ENCODE measurements around the gene REPIN1.
A peak's percentile ranks its signal among the peaks of the same experiment; 100 is the strongest.

Gene REPIN1

DNA sequence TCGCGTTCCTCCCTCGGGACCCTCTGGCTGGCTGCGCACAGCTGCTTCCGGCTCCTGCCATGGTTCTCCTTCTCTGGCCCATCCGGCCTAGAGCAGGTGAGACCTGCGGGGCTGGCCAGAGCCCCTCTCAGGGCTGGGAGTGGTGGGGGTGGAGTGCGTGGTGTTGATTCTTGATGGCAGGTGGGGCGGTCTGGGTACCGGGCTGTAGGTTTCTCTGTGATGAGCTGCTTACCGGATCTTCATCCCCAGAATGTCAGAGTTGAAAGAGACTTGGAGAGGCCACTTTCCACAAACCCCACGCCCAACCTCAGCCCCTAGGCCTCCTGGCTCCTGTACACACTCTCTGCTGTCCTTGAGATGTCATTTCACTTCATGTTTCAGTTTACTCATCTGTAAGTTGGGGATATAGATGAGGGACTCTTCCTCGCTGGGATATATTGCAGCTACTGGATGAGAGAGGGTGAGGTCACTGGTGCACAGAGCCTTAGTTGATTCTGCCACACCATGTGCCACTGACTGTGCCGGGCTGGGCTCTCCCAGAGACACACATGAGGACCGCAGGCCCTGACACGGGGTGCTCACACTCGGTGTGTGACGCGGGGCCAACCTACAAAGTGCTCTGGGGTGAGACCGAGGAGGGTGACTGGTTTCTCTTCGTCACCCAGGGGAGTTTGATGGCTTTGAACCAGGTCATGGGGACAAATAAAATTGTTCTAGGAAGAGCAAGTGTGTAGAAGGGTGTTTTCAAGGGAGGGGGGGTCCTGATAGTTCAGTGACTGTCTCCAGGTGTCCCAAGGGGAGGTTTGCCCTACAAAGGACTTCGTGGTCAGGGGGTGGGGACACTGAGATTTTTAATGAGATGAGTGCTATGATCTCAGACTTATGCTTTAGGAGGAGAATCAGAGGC lies 40.0 kb downstream of the REPIN1 start:
- DNase-seq, result no peak

DNA sequence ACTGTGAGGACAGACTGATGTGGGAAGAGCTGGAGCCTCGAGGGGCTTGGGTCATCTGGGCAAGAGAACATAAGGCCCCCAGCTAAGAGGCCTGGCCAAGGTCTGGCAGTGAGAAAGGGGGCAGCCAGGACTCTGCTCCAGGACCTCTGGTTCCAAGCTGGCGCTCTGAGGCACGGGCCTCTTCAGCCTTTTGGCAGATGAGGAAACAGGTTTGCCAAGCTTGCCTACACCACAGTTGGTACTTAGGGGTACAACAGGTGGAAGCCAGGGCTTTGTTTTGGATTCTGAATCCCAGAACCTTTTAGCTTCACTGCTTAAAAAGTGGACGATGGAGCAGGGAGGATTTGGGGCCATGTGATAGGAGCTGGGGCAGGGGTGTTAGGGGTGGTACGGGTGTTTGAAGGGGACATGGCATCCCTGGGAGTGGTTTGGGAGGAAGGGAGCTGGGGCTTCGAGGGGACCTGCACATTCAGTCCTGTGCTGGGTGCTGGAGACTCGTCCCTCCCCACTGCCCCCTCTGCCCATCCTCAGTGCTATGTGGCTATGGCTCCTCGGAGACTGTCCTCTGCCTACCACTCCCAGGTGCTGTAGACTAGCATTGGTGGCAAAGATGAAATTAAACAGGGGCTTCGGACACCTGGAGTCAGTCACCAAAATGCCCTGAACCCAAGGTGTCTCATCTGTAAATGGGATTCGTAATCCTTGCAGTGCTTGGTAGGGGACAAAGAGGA lies 40.8 kb downstream of the REPIN1 start:
- DNase-seq, result no peak

DNA sequence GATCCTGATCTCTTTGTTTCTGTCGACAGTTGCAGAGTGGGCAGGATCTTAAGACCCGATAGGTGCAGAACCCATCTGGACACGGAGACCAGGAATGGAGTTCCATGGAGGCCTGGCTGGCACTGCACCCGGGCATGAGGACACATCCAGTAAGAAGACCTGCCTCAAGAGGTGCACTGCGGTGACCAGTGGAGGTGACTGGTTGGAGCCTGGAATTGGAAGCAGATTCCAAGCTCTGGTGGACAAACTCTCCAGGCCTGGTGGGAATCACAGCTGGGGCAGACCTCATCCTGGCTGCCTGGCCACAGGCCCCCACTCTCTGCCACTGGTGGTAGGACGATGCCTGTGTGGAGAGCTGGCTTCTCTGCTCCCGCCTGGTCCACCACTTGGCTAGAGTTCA lies 41.5 kb downstream of the REPIN1 start:
- no peak for DNase-seq

DNA sequence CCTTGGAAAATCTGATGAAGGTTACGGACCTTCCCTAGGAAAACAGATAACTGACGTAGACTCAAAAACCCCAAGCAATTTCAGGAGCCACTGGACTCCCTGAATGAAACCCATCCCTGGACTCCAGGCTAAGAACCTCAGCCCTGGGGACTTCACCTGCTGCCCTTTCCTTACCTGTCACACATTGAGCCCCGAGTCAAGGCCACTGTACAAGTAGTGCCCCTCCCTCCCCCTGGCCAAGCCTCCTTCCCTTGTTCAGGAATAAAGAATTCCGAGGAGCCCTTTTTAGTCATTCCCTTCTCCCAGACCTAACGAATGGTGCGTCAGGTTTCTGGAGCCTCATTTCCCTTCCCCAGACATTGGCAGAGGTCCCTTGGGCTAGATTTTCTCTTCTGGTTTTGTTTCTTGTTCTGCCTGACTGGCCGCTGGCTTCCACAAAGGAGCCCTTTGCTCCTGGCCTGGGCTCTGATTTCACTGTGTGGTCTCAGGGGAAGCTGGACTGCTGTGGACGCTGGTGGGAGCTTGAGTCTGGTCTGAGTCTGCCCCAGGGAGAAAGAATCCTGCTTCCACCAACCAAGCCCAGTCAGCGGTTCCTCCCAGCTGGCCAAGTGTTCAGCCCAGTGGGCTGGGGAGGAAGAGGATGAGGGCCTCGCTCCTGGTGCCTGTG lies 42.2 kb downstream of the REPIN1 start:
- DNase-seq, result no peak

DNA sequence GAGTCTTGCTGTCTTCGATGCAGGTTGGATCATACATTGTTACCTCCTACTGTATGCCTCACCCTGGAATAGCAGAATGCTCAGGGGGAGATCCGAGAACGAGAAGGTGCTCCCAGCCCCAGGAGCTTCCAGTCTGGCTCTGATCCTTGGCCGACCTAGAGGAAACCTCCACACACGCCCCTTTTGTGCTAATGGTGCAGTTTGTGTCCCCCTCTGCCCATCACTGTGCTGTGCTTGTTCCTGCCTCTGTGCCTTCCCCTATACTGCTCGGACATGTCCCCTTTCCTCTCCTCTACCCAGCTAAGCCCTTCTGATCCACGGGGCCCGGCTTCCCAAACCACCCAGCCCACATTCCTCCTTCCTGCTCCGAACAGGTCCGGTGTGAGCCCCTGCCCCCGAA lies 43.0 kb downstream of the REPIN1 start:
- no peak for DNase-seq

DNA sequence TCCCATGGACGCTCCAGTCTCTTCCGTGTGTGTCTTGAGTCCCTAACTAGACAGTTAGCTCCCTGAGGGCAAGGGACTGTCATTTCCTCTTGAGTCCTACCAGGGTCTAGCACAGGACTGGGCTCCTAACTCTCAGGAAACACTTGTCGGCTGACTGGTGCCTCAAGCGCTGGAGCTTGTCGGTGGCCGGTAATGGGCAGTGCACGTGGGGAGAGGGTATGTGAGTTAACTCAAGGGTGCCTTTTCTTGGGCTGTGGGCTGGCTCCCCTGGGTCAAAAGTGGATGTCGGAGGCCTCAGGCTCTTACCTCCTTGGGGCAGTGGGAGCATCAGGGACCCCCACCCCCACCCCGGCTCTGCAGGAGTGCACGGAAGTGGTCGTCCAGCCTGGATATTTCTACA lies 43.4 kb downstream of the REPIN1 start:
- DNase-seq, result no peak

DNA sequence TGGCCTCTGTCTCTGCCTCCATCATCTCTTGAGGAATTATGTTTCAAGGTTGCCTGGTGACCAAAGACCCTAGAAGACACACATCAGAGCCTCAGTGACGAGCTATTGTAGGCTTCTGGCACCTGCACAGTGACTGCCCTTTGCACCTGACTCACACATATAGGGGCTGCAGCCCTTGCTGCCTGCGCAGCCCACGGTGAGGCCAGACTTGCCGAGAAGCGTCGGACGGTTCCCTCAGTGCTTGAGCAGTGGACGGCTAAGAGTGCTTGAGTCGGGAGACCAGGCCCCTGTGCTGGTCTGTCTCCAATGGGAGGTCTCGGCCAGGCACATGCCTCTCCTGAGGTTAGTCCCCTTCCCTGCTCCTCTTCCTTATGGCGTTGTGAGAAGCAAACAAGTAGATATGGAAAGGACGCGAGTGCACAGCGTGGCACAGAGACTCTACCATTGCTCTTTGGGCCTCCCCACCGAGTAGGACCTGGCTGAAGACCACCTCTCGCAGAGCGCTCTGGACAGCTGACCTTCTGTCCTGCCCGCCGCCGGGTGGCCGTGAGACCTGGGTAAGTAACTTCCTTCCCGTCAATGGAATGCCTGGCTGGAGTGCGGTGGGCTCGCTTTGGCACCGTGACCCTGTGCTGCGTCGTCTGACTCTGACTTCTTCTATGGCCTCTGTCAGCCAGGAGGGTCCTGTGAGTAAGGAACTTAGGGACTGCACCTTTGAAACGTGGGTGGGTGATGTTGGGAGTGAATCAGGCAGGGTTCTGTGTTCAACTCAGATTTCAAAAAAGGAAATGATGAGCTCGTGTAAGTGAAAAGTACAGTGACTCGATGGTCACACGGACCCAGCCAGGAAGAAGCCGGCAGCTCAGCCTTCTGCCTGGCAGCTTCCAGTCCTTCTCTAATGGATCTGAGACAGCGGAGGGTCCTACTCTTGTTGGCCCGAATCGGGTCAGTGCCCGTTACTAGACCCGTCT lies 44.2 kb downstream of the REPIN1 start:
- no peak for DNase-seq

DNA sequence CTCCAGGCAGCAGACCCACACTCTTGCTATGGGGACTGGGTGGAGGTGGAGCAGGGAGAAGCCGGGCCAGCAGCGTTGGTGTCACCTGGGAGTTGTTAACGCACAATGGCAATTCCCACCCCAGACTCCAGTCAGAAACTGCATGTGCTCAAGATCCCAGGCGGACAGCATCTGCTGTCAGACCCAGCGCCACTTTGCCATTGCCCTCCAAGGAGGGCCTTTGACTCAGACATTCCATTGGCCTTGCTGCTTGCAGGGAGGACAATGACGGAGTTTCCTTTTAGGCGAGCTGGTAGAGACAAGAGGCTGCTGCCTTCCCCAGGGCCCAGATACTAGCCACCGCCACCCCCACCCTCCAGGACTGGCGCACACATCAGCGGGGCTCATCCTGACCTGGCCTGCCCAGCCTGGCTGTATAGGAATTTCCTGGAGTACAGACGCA lies 45.0 kb downstream of the REPIN1 start:
- no peak for DNase-seq

DNA sequence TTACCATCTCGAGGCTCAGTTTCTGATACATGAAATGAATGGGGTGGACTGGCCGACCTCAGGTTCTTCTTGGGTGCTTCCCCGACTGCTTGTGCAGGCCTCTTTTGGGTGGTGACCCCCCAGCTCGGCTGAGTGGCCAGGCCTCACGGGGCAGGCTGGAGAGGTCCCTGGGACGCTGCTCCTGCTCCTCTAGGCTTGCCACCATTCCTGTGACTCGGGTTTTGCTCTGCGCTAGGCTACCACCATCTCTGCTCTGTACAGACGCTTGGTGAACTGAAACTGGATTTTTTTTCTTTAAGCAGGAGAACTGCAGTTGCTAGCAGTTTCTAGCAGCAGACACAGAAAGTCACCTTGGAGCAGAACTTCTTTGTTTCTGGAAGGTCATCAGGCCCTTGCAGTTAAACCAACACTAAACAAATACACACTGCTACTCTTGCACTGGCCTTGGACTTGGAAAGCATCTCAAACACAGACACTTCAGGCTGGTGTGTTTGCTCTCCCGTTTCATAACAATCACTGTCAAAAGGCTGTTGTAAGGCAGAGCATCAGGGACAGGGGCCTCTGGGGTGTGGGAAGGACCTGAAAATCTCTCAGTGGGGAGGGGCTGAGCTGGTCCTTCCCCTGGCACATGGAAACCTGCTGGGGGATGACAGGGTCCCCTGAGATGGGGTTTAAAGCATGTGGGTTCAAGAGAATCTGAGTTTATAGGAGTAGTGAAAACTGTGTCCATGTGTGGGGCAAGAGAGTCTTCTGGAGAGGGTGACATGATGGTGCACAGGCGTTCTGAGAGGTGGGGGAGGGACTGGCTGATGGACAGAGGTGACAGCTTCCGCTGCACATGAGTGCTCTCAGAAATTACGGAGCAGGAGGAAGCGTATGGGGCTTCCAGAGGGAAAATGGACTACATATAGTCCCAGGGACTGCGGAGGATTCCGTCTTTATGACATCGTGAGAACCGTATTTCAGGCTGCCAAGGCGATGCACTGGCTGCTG lies 46.8 kb downstream of the REPIN1 start:
- DNase-seq, result peak; percentile 24

DNA sequence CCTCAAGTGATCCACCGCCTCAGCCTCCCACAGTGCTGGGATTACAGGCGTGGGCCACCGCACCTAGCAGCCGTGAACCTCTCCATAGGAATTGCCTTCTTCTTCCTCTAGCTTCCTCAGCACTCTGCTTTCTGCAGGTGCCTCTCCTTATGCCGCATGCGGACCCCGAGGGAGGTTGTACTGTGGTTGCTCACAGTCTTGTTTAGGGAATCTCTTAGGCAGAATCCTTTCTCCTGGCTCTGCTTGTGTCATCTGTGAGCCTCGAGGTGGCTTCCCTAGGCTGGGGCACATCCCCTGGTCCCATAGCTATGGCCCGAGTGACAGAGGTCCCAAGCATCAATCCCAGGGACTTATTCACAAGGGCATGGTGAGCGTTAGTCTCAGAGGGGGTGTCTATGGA lies 48.6 kb downstream of the REPIN1 start:
- DNase-seq, result no peak

DNA sequence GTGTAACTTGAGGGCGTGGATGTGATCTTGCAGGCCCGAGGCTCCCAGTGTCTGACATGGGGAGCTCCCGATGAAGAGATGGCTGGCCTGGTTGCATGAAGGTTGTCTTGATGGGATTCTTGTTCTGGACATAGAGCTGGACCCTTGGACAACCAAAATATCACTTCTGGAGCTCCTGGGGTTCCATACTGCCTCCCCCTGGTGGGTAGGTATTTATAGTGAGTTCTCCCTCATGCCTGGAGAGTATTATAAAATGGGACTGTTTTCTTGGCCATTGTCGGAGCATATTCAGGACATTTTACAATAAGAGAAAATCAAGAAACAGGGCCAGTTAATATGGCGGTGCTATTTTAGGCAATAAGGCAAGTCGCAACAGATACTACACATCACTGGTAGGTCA lies 49.2 kb downstream of the REPIN1 start:
- DNase-seq, result no peak

DNA sequence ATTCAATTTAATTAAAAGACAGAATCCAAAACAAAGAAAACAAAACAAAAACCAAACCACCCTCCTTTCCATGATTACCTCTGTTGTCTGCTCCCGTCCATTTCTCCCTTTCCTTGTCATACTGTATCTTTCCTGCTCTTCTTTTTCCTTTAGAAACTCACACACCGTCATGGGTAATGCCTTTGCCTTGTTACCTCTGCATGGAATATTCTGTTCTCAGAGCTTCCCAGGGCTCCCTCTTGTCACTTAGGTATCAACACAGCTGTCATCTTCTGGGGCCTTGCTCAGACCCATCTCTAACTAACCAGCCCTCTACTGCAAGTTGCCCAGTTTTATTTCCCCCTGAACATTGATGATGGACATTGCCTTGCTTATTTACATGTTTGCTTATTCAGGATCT lies 51.6 kb downstream of the REPIN1 start:
- DNase-seq, result no peak

DNA sequence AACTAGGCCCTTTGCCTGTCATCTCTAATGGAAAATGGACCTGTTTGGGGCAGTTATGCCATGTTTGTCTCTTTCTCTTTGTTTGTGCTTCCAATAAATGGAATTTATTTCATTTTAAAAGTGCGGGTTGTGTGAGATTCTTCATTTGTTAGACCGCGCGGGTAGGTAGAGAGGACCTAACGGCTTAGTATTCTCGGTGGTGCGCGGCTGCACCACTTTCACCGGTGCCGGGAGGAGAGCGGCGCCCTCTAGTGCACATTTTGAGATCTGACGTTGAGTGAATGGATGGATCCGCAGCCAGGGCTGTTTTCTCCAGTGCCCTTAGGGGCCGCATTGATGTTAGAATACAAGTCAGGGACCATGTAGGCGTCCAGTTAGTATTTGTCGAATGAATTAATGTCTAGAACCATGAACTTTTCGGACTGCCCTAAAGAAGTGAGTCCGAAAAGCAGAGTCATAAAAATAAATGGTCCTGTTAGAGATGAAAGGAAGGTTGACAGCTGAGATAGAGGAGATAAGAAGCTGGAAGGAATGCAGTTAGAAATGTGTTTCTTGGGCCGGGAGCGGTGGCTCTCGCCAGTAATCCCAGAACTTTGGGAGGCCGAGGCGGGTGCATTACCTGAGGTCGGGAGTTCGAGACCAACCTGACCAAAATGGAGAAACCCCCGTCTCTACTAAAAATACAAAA lies 52.5 kb downstream of the REPIN1 start:
- DNase-seq, result peak; percentile 91

DNA sequence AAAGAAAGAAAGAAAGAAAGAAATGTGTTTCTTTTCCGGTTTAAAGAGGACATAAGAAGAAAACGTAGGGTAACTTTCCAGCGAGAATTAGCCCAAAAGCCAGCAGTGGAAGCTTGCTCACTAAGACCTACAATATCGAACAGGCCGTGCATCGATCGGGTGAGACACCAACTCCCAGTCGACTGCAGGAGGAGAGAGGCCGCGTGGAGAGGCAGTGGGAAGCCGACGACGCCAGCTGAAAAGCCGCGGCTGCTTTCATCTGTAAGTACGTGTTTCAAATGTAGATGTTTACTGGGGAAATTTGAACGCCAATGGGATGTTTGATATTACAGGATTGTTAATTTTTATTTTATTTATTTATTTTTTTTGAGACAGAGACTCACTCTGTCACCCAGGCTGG lies 53.2 kb downstream of the REPIN1 start:
- no peak for DNase-seq
